Large intestine (tissue), 3 donors: Measurements from ENCODE around the gene ZMYM4. TPM values are rescaled to one million over a fixed set of nuclear protein-coding genes. Genes with fewer than 3 reads are reported as not detected.
"Not testable (repeated sequence)": the region's sequence is repeated elsewhere in the genome, so short reads cannot be mapped to it uniquely, and the experiment has no call there.

Source experiments
- DNase-seq, 2 donors: peaks; one replicate each; pipeline versions ENCODE4 v3.0.0 to v3.0.0-alpha.2; 2013
- H3K27ac ChIP-seq: one replicate; pipeline ENCODE4 v1.5.1; 2013; ENCODE audit warnings: low read length
- H3K27me3 ChIP-seq: 2 replicates; pipeline ENCODE4 v1.6.1; 2013; ENCODE audit warnings: low read length; ENCODE audit not compliant: control insufficient read depth, insufficient read depth
- H3K36me3 ChIP-seq: 2 replicates; pipeline ENCODE4 v1.6.1; 2013; ENCODE audit warnings: low read length; ENCODE audit not compliant: control insufficient read depth, insufficient read depth
- H3K4me1 ChIP-seq: one replicate; pipeline ENCODE4 v1.6.1; 2013; ENCODE audit warnings: low read length; ENCODE audit not compliant: control insufficient read depth, insufficient read depth
- H3K4me3 ChIP-seq: one replicate; pipeline ENCODE4 v1.5.1; 2013; ENCODE audit warnings: low read length
- H3K9me3 ChIP-seq: one replicate; pipeline ENCODE4 v1.6.1; 2013; ENCODE audit warnings: mild to moderate bottlenecking, low read depth, low read length, moderate library complexity; ENCODE audit not compliant: control insufficient read depth
- WGBS: methylation state at CpG from one replicate; pipeline ENCODE4 v1.1.5; 2013; ENCODE audit warnings: low lambda C conversion rate; ENCODE audit not compliant: insufficient coverage; 5-methylcytosine and 5-hydroxymethylcytosine counted together
- polyA plus RNA-seq: library from polyadenylated mRNA; unstranded; fragments of 120-200 nt; gene quantifications from one replicate; pipeline ENCODE4 v1.2.1, GENCODE V29; 2013

The ZMYM4 gene
- polyA plus RNA-seq, 1 donor = 33.4 TPM

GRCh38 chr1:35369922-35370671, 101.6 kb downstream of the ZMYM4 start:
- peak; percentile 35 to 40 for DNase-seq
- H3K36me3 ChIP-seq = peaks cover 6% of the 10 kb centered on the region
- H3K9me3 ChIP-seq = no peaks in the 10 kb centered on the region
- no peak overlapping the region for H3K4me3 ChIP-seq
- no CpG with 5 or more reads among the region's 4 CpGs for WGBS
- H3K4me1 ChIP-seq = no peaks in the 10 kb centered on the region
- H3K27ac ChIP-seq = no peak overlapping the region
- H3K27me3 ChIP-seq = no peaks in the 10 kb centered on the region

- Histone ChIP-seq H3K4me1 (no peaks in the 10 kb centered on the region), H3K4me3 (no peak overlapping the region), H3K36me3 (peaks cover 9% of the 10 kb centered on the region), H3K27me3 (no peaks in the 10 kb centered on the region), H3K9me3 (no peaks in the 10 kb centered on the region), H3K27ac (no peak overlapping the region)
- WGBS = 0% methylated on average over 1 of the region's 4 CpGs
- no peak for DNase-seq
Measured at GRCh38 chr1:35371506-35371905, 103.0 kb downstream of the ZMYM4 start.

DNA sequence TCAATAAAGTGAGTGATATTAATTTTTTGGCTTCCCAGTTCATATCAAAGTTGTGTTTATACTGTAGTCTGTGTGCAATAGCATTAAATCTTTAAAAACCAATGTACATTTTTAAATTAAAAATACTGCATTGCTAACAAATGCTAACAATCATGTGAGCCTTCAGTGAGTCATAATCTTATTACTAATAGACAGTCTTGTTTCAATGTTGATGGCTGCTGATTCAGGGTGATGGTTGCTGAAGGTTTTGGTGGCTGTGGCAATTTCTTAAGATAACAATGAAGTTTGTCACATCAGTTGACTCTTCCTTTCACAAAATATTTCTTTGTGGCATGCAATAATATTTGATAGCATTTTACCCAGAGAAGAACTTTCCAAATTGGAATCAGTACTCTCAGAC, 109.0 kb downstream of the ZMYM4 start:
- H3K4me3 ChIP-seq = no peak overlapping the region
- no peaks in the 10 kb centered on the region for H3K27me3 ChIP-seq
- no peaks in the 10 kb centered on the region for H3K9me3 ChIP-seq
- no peaks in the 10 kb centered on the region for H3K4me1 ChIP-seq
- H3K27ac ChIP-seq = no peak overlapping the region
- H3K36me3 ChIP-seq = peaks cover 9% of the 10 kb centered on the region
- no peak for DNase-seq

GRCh38 chr1:35379317-35380000, 111.0 kb downstream of the ZMYM4 start:
- H3K27me3 ChIP-seq = no peaks in the 10 kb centered on the region
- H3K36me3 ChIP-seq = peaks cover 6% of the 10 kb centered on the region
- no peak overlapping the region for H3K4me3 ChIP-seq
- no peak for DNase-seq
- 95% methylated on average over 6 of the region's 16 CpGs for WGBS
- no peak overlapping the region for H3K27ac ChIP-seq
- no peaks in the 10 kb centered on the region for H3K4me1 ChIP-seq
- no peaks in the 10 kb centered on the region for H3K9me3 ChIP-seq

DNA sequence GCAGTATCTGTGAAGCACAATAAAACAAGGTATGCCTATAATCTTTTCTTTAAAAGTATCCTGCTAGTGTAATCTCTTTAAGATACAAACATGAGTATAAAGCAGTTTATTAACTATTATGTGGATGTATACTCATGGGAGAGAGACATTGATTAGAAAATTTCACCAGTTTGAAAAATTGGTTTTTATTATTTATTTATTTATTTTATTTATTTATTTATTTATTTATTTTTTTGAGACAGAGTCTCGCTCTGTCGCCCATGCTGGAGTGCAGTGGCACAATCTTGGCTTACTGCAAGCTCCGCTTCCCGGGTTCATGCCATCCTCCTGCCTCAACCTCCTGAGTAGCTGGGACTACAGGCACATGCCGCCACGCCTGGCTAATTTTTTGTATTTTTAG, 111.6 kb downstream of the ZMYM4 start:
- not testable (repeated sequence) for H3K27ac ChIP-seq, DNase-seq, H3K9me3 ChIP-seq, H3K27me3 ChIP-seq, H3K4me3 ChIP-seq, H3K4me1 ChIP-seq, H3K36me3 ChIP-seq
- WGBS = 100% methylated on average over 2 of the region's 6 CpGs

GRCh38 chr1:35382107-35382506, 113.6 kb downstream of the ZMYM4 start:
- H3K4me1 ChIP-seq = no peaks in the 10 kb centered on the region
- no peak for DNase-seq
- H3K36me3 ChIP-seq = peaks cover 14% of the 10 kb centered on the region
- H3K27me3 ChIP-seq = no peaks in the 10 kb centered on the region
- no peak overlapping the region for H3K27ac ChIP-seq
- H3K4me3 ChIP-seq = no peak overlapping the region
- no CpG with 5 or more reads among the region's 4 CpGs for WGBS
- no peaks in the 10 kb centered on the region for H3K9me3 ChIP-seq

- H3K4me3 ChIP-seq = no peak overlapping the region
- no CpG with 5 or more reads among the region's 7 CpGs for WGBS
- H3K36me3 ChIP-seq = peaks cover 31% of the 10 kb centered on the region
Measured at GRCh38 chr1:35386290-35386689, 117.8 kb downstream of the ZMYM4 start.

GRCh38 chr1:35386959-35387358, 118.5 kb downstream of the ZMYM4 start:
- H3K9me3 ChIP-seq = no peaks in the 10 kb centered on the region
- H3K4me1 ChIP-seq = no peaks in the 10 kb centered on the region
- DNase-seq = no peak
- no peaks in the 10 kb centered on the region for H3K27me3 ChIP-seq
- 88% methylated on average over 3 of the region's 6 CpGs for WGBS
- peaks cover 28% of the 10 kb centered on the region for H3K36me3 ChIP-seq
- H3K4me3 ChIP-seq = no peak overlapping the region
- H3K27ac ChIP-seq = no peak overlapping the region

More at GRCh38 chr1:35386290-35386689, 117.8 kb downstream of the ZMYM4 start:
- Histone ChIP-seq H3K9me3 (no peaks in the 10 kb centered on the region), H3K27ac (no peak overlapping the region), H3K4me1 (no peaks in the 10 kb centered on the region), H3K27me3 (no peaks in the 10 kb centered on the region)
- DNase-seq = no peak

DNA sequence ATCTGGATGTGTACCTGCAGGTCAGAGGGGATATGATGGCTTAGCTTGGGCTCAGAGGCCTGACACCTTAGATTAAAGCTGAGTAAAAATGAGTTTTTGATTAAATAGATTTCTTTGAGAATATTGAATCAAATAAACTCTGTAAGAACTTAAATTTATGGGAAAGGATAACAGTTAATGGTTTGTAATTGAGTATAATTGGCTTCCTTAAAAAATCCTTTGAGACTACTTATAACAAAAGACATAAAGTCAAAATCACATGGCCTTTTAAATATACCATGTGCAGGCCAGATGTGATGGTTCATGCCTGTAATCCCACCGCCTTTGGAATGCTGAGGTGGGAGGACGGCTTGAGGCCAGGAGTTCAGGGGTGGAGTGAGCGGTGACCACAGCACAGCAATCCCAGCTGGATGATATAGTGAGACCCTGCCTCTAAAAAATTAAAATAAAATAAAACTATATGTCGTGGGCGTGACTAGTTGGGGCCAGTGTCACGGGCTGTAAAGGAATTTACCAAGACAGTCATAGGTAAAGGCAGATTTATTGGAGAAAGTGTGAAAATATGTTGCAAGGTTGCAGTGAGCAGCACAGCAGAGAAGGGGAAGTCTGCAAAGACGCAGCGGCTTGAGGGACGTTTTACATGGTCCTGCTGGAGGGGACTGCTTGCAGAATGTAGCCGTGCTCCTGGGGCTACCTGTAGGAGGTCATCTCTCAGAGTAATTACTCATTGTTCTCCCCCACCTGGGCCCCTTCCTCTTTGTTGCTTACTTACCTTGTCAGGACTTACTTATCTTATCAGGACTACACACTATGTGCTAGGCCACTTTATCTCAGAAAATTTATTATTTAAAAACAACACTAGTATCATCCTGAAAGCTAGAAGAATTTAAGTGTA, 122.3 kb downstream of the ZMYM4 start:
- Histone ChIP-seq H3K27ac (no peak overlapping the region), H3K36me3 (peaks cover 57% of the 10 kb centered on the region), H3K27me3 (no peaks in the 10 kb centered on the region), H3K9me3 (no peaks in the 10 kb centered on the region), H3K4me1 (no peaks in the 10 kb centered on the region), H3K4me3 (no peak overlapping the region)
- no peak for DNase-seq
- 82% methylated on average over 3 of the region's 10 CpGs for WGBS

DNA sequence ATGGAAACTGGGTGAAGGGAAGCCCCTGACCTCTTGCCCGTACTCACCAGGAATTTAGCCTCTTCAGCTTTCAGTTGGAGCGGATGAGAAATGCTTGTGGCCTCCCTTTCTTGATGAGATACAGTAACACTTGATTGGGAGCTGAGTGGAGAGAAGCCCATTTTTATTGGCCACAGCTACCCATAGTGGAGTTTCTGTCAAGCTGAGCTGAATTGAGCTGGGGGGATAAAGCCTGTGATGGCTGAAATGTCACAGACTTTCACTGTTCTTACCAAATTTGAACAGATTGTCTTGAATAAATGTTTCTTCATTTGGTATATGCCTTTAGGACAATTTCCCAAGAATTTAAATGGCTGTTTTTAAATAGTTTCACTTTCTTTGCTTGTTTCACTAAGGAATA, 125.9 kb downstream of the ZMYM4 start:
- WGBS = no CpG with 5 or more reads among the region's 2 CpGs
- no peaks in the 10 kb centered on the region for H3K27me3 ChIP-seq
- H3K4me1 ChIP-seq = no peaks in the 10 kb centered on the region
- H3K27ac ChIP-seq = no peak overlapping the region
- H3K36me3 ChIP-seq = peaks cover 60% of the 10 kb centered on the region
- H3K4me3 ChIP-seq = no peak overlapping the region
- H3K9me3 ChIP-seq = no peaks in the 10 kb centered on the region
- DNase-seq = no peak
